D721Med (cell line): ENCODE data around the gene ZCCHC8.
"Not testable (repeated sequence)": the region's sequence is repeated elsewhere in the genome, so short reads cannot be mapped to it uniquely, and the experiment has no call there.

ENCODE experiments used
- DNase-seq: peaks from one replicate; pipeline ENCODE4 v3.0.0; 2011; ENCODE audit warnings: low spot score; ENCODE audit not compliant: insufficient read length
- FAIRE-seq: peaks from 2 replicates; lab custom pipeline; 2011; peaks lifted over from hg19 to GRCh38; lab: Jason Lieb, UNC
- CTCF ChIP-seq: IDR thresholded peaks from 2 replicates; pipeline ENCODE4 v1.5.1; 2012; ENCODE audit warnings: mild to moderate bottlenecking, control low read depth; ENCODE audit not compliant: insufficient read depth; ENCODE audit errors: missing control alignments

ZCCHC8 gene

GRCh38 chr12:122483969-122484368 is 16.8 kb downstream of the ZCCHC8 start:
- FAIRE-seq: no peak
- DNase-seq: no peak
- no peak for TF ChIP-seq CTCF

- no peak for TF ChIP-seq CTCF
- no peak for FAIRE-seq
- DNase-seq: no peak
These were observed 18.9 kb downstream of the ZCCHC8 start for GRCh38 chr12:122481861-122482260.

GRCh38 chr12:122480753-122481152 is 20.0 kb downstream of the ZCCHC8 start:
- DNase-seq (no peak), FAIRE-seq (no peak)
- TF ChIP-seq CTCF: no peak

- DNase-seq: no peak
- no peak for TF ChIP-seq CTCF
- no peak for FAIRE-seq
These were observed 26.4 kb downstream of the ZCCHC8 start for GRCh38 chr12:122474324-122474716.

GRCh38 chr12:122473543-122474323 is 27.0 kb downstream of the ZCCHC8 start:
- no peak for DNase-seq
- FAIRE-seq: no peak
- no peak for TF ChIP-seq CTCF

GRCh38 chr12:122471324-122472226 is 29.2 kb downstream of the ZCCHC8 start:
- no peak for FAIRE-seq
- TF ChIP-seq CTCF: peak; percentile 84
- no peak for DNase-seq

- DNase-seq, FAIRE-seq: not testable (repeated sequence)
These were observed 30.2 kb downstream of the ZCCHC8 start for GRCh38 chr12:122470576-122470975.

- not testable (repeated sequence) for FAIRE-seq, DNase-seq
These were observed 30.9 kb downstream of the ZCCHC8 start for GRCh38 chr12:122469856-122470255.
